Suprapubic skin (tissue), 3 donors: Measurements from ENCODE around the gene C2orf68.

Source experiments
- CTCF ChIP-seq, 2 donors: fragments of 200-600 bp in 1 of 2; fragments of 450-650 bp in 1 of 2; sonication (generic) in 1 of 2; IDR thresholded peaks; one replicate each; pipeline ENCODE4 v1.5.1; 2016 to 2019; ENCODE audit warnings: antibody characterized with exemption in 2 of 2, mild to moderate bottlenecking in 1 of 2, moderate library complexity in 1 of 2
- POLR2A ChIP-seq, 2 donors: fragments of 450-650 bp; IDR thresholded peaks; one replicate each; pipeline ENCODE4 v1.6.1; 2017; ENCODE audit warnings: antibody characterized with exemption in 2 of 2, mild to moderate bottlenecking in 2 of 2, moderate library complexity in 2 of 2

DNA sequence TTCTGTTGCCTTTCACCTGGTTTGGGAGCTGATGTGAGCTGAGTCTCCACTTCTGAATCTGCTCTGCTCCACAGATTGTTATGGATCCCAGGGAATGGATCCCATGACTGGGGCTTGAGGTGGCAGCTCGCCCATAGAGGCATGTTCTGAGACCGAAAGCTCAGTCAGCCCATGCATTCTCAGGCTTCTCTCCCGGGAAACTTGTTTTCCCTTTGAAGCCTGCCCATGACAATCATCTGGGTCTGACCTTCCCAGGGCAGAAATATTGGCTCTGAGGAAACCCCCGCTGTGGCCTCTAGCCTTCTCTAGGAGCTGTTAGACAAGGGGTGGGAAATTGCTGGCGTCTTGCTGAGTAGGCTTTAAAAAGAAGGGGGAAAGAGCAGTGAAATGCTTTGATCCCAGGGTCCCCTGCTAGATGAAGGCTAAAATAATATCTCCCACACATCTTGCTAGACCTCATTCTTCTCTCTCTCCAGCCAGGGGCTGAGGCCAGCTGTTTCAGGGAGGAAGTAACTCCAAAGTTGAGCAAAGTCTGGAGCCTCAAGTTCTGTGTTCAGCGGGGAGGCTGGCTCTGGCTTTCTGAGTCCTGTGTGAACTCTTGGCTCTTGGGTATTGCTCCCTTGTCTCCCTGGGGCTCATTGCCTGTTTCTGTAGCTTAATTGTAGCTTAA is 32.5 kb downstream of the C2orf68 start:
- TF ChIP-seq POLR2A (IDR thresholded peaks at IDR 0.05) (no peak), CTCF (IDR thresholded peaks at IDR 0.05) (no peak)
